Measurements from ENCODE around the gene ZNF830. TPM values are rescaled to one million over a fixed set of nuclear protein-coding genes. Genes with fewer than 3 reads are reported as not detected.

ZNF830 gene
- total and polyA plus RNA-seq, 9 of the 15 experiments (the other 6 are each of a cell fraction or from before 2014, with no cell fraction given) = 13.1 to 28.7 (median 21.7) TPM

DNA sequence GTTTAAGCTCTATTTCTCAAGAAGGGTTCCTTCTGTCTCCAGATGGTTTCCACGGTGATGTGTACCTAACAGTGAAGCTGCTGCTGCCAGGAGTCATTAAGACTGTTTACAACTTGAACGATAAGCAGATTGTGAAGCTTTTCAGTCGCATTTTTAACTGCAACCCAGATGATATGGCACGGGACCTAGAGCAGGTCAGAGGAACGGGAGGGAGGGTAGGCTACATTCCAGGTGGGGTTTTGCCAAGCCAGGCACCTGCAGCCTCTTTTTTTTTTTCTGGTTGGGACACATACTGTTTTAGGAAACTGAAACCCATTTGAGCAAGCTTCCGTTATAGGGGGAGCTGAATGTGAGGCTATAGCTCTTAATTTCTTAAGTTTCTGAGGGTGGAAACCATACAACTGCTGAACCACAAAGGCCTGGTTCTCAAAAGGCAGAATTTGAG lies 29.6 kb downstream of the ZNF830 start:
- POLR2A ChIA-PET = interaction anchor here (0.6 to 3.8 kb wide), 5 partner anchors 9 to 315 kb away, joined by 3 to 27 read pairs (median 5); partner anchors contain the start of genes LIG3 and RAD51D
- Histone ChIP-seq H2AFZ (ENCODE audit: low read depth, low read length) (no peak overlapping the region), H3K27ac (ENCODE audit: extremely low read depth, low read depth, low read length) (no peak overlapping the region), H3K4me1 (replicated peaks in 1 of 2; ENCODE audit: control insufficient read depth in 2 of 2, insufficient read depth in 2 of 2, low read length in 2 of 2) (peaks cover 8 to 14% of the 10 kb centered on the region in 2 experiments; a peak in 4 of 5 replicates), H4K20me1 (replicated peaks; ENCODE audit: control insufficient read depth, insufficient read depth, low read length) (no peaks in the 10 kb centered on the region; the same call in 1 of the 2 replicates), H3K4me2 (ENCODE audit: insufficient read depth, low read length) (no peak overlapping the region), H3K79me2 (ENCODE audit: control insufficient read depth, insufficient read depth, low read length) (peaks cover 9% of the 10 kb centered on the region), H3K27me3 (ENCODE audit: control insufficient read depth in 2 of 2, insufficient read depth in 2 of 2, low read length in 2 of 2) (no peaks in the 10 kb centered on the region), H3K9ac (ENCODE audit: insufficient read depth in 1 of 2, low read depth in 2 of 2, low read length in 2 of 2) (no peak overlapping the region), H3K9me1 (ENCODE audit: control insufficient read depth, insufficient read depth, low read length) (no peaks in the 10 kb centered on the region), H3K9me3 (replicated peaks; ENCODE audit: control insufficient read depth, insufficient read depth, low read depth, low read length) (no peaks in the 10 kb centered on the region), H3K4me3 (no peak overlapping the region), H3K36me3 (ENCODE audit: control insufficient read depth, insufficient read depth, low read length) (peaks cover 92% of the 10 kb centered on the region)
- in situ Hi-C loops (cut with MboI) = no loop called here
- FAIRE-seq = no peak
- intact Hi-C loops (cut with micrococcal nuclease) = no loop called here
- TF ChIP-seq, protein P1, sequence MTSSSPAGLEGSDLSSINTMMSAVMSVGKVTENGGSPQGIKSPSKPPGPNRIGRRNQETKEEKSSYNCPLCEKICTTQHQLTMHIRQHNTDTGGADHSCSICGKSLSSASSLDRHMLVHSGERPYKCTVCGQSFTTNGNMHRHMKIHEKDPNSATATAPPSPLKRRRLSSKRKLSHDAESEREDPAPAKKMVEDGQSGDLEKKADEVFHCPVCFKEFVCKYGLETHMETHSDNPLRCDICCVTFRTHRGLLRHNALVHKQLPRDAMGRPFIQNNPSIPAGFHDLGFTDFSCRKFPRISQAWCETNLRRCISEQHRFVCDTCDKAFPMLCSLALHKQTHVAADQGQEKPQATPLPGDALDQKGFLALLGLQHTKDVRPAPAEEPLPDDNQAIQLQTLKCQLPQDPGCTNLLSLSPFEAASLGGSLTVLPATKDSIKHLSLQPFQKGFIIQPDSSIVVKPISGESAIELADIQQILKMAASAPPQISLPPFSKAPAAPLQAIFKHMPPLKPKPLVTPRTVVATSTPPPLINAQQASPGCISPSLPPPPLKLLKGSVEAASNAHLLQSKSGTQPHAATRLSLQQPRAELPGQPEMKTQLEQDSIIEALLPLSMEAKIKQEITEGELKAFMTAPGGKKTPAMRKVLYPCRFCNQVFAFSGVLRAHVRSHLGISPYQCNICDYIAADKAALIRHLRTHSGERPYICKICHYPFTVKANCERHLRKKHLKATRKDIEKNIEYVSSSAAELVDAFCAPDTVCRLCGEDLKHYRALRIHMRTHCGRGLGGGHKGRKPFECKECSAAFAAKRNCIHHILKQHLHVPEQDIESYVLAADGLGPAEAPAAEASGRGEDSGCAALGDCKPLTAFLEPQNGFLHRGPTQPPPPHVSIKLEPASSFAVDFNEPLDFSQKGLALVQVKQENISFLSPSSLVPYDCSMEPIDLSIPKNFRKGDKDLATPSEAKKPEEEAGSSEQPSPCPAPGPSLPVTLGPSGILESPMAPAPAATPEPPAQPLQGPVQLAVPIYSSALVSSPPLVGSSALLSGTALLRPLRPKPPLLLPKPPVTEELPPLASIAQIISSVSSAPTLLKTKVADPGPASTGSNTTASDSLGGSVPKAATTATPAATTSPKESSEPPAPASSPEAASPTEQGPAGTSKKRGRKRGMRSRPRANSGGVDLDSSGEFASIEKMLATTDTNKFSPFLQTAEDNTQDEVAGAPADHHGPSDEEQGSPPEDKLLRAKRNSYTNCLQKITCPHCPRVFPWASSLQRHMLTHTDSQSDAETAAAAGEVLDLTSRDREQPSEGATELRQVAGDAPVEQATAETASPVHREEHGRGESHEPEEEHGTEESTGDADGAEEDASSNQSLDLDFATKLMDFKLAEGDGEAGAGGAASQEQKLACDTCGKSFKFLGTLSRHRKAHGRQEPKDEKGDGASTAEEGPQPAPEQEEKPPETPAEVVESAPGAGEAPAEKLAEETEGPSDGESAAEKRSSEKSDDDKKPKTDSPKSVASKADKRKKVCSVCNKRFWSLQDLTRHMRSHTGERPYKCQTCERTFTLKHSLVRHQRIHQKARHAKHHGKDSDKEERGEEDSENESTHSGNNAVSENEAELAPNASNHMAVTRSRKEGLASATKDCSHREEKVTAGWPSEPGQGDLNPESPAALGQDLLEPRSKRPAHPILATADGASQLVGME (CRISPR knock-in tag; IDR thresholded peaks at IDR 0.05) = no peak
- no peak for TF ChIP-seq POLR2H (tag; IDR thresholded peaks at IDR 0.05; ENCODE audit: low read depth)
- TF ChIP-seq, protein P2, sequence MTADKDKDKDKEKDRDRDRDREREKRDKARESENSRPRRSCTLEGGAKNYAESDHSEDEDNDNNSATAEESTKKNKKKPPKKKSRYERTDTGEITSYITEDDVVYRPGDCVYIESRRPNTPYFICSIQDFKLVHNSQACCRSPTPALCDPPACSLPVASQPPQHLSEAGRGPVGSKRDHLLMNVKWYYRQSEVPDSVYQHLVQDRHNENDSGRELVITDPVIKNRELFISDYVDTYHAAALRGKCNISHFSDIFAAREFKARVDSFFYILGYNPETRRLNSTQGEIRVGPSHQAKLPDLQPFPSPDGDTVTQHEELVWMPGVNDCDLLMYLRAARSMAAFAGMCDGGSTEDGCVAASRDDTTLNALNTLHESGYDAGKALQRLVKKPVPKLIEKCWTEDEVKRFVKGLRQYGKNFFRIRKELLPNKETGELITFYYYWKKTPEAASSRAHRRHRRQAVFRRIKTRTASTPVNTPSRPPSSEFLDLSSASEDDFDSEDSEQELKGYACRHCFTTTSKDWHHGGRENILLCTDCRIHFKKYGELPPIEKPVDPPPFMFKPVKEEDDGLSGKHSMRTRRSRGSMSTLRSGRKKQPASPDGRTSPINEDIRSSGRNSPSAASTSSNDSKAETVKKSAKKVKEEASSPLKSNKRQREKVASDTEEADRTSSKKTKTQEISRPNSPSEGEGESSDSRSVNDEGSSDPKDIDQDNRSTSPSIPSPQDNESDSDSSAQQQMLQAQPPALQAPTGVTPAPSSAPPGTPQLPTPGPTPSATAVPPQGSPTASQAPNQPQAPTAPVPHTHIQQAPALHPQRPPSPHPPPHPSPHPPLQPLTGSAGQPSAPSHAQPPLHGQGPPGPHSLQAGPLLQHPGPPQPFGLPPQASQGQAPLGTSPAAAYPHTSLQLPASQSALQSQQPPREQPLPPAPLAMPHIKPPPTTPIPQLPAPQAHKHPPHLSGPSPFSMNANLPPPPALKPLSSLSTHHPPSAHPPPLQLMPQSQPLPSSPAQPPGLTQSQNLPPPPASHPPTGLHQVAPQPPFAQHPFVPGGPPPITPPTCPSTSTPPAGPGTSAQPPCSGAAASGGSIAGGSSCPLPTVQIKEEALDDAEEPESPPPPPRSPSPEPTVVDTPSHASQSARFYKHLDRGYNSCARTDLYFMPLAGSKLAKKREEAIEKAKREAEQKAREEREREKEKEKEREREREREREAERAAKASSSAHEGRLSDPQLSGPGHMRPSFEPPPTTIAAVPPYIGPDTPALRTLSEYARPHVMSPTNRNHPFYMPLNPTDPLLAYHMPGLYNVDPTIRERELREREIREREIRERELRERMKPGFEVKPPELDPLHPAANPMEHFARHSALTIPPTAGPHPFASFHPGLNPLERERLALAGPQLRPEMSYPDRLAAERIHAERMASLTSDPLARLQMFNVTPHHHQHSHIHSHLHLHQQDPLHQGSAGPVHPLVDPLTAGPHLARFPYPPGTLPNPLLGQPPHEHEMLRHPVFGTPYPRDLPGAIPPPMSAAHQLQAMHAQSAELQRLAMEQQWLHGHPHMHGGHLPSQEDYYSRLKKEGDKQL (CRISPR knock-in tag; IDR thresholded peaks at IDR 0.05; ENCODE audit: borderline replicate concordance) = no peak
- TF ChIP-seq ZNF12 (CRISPR knock-in tag; IDR thresholded peaks at IDR 0.05) = no peak
- WGBS (ENCODE audit: insufficient coverage, low coverage, missing lambda C conversion rate) = 85% methylated on average over 6 of the region's 6 CpGs
- CTCF ChIA-PET (ENCODE audit: low intra/inter-chr PET ratio) = no interaction called here
- DNase-seq (ENCODE audit: extremely low read depth in 1 of 4, low spot score in 3 of 4) = no peak
- ATAC-seq = no peak
- BruUV-seq (replicated peaks) = no TSS peak

Data from K562 (cell line).